ENCODE results near the gene ENTPD6. TPM values are rescaled to one million over a fixed set of nuclear protein-coding genes. Genes with fewer than 3 reads are reported as not detected.
A peak's percentile ranks its signal among the peaks of the same experiment; 100 is the strongest.

Gene ENTPD6
- total and polyA plus RNA-seq, 10 donors: 23.0 to 49.6 (median 35.6) TPM

DNA sequence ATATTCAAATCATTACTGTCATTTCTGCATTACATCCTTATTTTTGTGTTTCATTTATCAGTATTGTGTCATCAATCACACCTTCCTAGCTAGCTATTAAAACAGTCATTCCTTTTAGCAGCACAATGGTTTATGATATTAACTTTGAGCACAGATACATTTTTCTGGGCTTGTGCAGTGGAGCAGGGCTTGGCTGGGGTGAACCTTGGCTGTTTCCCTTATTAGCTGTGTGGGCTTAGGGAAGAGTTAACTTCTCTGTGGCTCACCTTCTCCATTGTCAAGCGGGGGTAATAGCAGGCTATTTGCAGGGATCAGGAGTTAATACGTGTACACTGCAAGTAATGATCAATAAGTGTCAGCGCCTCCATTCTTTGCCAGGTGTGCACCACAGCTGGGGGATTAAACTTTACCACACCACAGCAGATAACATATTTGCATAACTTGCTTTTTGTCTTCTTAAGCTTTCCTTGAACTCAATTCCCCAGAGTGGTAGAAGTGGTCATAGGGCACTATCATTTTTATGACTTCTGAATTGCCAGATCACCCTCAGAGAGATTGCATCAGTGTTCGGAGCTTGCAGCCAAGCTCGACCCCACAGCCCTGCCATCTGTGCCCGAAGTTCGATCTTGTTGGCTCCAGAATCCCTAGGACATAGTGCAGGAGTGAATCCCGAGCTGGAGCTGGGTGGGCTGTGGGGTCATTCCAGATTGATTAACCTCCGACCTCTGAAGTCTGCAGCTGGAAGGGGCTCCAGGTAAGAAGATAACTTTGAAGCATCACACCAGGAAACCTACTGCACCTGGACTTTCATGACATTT lies 50.9 kb downstream of the ENTPD6 start:
- Histone ChIP-seq H3K36me3 (peaks cover 0 to 5% (median 0%) of the 10 kb centered on the region in 6 donors), H3K4me1 (peaks cover 11 to 48% (median 32%) of the 10 kb centered on the region in 6 donors), H3K27ac (peak overlapping the region in 3 of 8 donors; percentile 86 to 92 (median 91)), H3K9me3 (peaks cover 0 to 9% (median 0%) of the 10 kb centered on the region in 8 donors), H3K4me3 (peak overlapping the region in 2 of 8 donors; percentile 97), H3K27me3 (replicated peaks in 1 of 7) (peaks cover 0 to 6% (median 0%) of the 10 kb centered on the region in 7 donors)
- TF ChIP-seq POLR2AphosphoS5 (IDR thresholded peaks at IDR 0.05) (no peak), POLR2A (IDR thresholded peaks at IDR 0.05) (no peak)
- TF ChIP-seq, protein P1, sequence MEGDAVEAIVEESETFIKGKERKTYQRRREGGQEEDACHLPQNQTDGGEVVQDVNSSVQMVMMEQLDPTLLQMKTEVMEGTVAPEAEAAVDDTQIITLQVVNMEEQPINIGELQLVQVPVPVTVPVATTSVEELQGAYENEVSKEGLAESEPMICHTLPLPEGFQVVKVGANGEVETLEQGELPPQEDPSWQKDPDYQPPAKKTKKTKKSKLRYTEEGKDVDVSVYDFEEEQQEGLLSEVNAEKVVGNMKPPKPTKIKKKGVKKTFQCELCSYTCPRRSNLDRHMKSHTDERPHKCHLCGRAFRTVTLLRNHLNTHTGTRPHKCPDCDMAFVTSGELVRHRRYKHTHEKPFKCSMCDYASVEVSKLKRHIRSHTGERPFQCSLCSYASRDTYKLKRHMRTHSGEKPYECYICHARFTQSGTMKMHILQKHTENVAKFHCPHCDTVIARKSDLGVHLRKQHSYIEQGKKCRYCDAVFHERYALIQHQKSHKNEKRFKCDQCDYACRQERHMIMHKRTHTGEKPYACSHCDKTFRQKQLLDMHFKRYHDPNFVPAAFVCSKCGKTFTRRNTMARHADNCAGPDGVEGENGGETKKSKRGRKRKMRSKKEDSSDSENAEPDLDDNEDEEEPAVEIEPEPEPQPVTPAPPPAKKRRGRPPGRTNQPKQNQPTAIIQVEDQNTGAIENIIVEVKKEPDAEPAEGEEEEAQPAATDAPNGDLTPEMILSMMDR (IDR thresholded peaks at IDR 0.05 in 8 of 11, conservative IDR thresholded peaks at IDR 0.05 in 3 of 11): no peak
- no peak for DNase-seq
- intact Hi-C loops (cut with DNase I; ENCODE audit: low total_unique reads): no loop called here
- WGBS, 5 donors: 75 to 86% (median 84%) methylated on average over 9 of the region's 9 CpGs

DNA sequence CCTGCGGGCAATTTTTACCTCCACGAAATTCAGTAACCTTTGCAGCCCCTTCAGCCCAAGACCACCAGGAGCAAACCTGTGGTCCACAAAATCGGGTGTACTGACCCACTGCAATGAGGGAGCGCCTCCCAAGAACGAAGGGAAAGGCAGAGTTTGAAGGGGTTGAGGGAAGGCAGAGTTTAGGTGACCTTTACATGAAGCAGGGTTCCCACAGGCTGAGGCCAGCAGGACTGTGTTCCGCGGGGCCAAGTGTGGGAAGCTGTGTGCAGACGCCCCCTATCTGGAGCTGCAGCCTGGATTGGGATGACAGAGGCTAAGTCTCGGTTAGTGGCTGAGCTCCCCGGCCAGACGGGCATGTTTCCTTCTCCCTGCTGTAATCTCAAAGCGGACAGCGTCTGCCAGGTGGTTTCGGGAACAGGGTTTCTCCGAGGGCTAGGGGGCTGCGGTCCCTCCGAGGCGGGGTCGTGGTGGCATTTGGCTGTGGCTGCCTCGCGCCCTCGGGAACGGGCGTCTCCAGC lies 51.5 kb downstream of the ENTPD6 start:
- Histone ChIP-seq H3K4me1 (peaks cover 11 to 52% (median 32%) of the 10 kb centered on the region in 6 donors), H3K27me3 (replicated peaks in 1 of 7) (peaks cover 0 to 5% (median 0%) of the 10 kb centered on the region in 7 donors), H3K9me3 (peaks cover 0 to 9% (median 0%) of the 10 kb centered on the region in 8 donors), H3K27ac (peak overlapping the region in 7 of 8 donors; percentile 43 to 92 (median 89)), H3K36me3 (peaks cover 0 to 7% (median 0%) of the 10 kb centered on the region in 6 donors), H3K4me3 (peak overlapping the region; percentile 89 to 99 (median 97))
- DNase-seq: no peak
- peak in 1 of 3 donors; percentile 19 for TF ChIP-seq POLR2AphosphoS5 (IDR thresholded peaks at IDR 0.05)
- no peak for TF ChIP-seq POLR2A (IDR thresholded peaks at IDR 0.05)
- TF ChIP-seq, protein P1 (IDR thresholded peaks at IDR 0.05 in 8 of 11, conservative IDR thresholded peaks at IDR 0.05 in 3 of 11): peak in 6 of 11 experiments; percentile 16 to 44 (median 28)
- WGBS, 5 donors: 10 to 17% (median 14%) methylated on average over 18 to 24 of the region's 24 CpGs
- intact Hi-C loops (cut with DNase I; ENCODE audit: low total_unique reads): no loop called here

DNA sequence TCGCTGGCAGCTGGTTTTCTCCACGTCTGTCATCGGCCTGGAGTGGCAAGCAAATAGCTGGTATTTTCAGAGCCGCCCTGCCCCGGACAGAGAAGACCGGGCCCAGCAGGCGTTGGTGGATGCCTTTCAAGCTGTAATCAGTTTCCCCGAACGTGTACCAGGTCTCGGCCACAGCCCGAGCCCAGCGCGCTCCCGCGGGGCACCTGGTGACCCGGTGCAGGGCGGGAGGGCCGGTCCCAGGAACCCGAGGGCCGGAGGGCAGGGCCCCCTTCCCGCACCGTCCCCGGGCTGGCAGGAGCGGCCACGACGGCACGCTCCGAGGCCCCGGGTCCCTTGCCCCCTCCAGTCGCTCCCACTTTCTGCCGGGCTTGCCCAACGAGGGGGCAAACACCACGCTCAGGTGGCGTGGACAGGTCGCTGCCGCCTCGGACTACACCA lies 52.0 kb downstream of the ENTPD6 start:
- H3K4me3 ChIP-seq: peak overlapping the region; percentile 89 to 99 (median 97)
- 0 to 5% (median 1%) methylated on average over 11 to 37 of the region's 37 CpGs for WGBS, 5 donors
- H3K27me3 ChIP-seq (replicated peaks in 1 of 7): peaks cover 0 to under 1% (median 0%) of the 10 kb centered on the region in 7 donors
- peaks cover 0 to 10% (median 0%) of the 10 kb centered on the region in 6 donors for H3K36me3 ChIP-seq
- H3K4me1 ChIP-seq: peaks cover 11 to 57% (median 32%) of the 10 kb centered on the region in 6 donors
- intact Hi-C loops (cut with DNase I; ENCODE audit: low total_unique reads): no loop called here
- peaks cover 0 to 9% (median 0%) of the 10 kb centered on the region in 8 donors for H3K9me3 ChIP-seq
- H3K27ac ChIP-seq: peak overlapping the region; percentile 43 to 92 (median 88)
- TF ChIP-seq, protein P1 (IDR thresholded peaks at IDR 0.05 in 8 of 11, conservative IDR thresholded peaks at IDR 0.05 in 3 of 11): no peak
- TF ChIP-seq POLR2AphosphoS5 (IDR thresholded peaks at IDR 0.05): no peak
- TF ChIP-seq POLR2A (IDR thresholded peaks at IDR 0.05): no peak
- DNase-seq: no peak

All from spleen (tissue), 11 donors.